ENCODE results near the gene ALAS1. TPM values are rescaled to one million over a fixed set of nuclear protein-coding genes. Genes with fewer than 3 reads are reported as not detected.

The ALAS1 gene
- total and polyA plus RNA-seq, 2 experiments from 2014 or later: 30.4 to 33.9 TPM

- H3K27me3 ChIP-seq (replicated peaks; ENCODE audit: insufficient read depth): no peaks in the 10 kb centered on the region
- peak overlapping the region; percentile 80 for H3K4me2 ChIP-seq (ENCODE audit: unreplicated experiment)
- peak overlapping the region; percentile 100 for H3K27ac ChIP-seq
- H2AFZ ChIP-seq: no peak overlapping the region
- H3K9ac ChIP-seq: peak overlapping the region; percentile 71
- DNase-seq: no peak
- H3K79me2 ChIP-seq (ENCODE audit: insufficient read depth): peaks cover 68% of the 10 kb centered on the region
- H3F3A ChIP-seq (ENCODE audit: insufficient read depth): peaks cover 33% of the 10 kb centered on the region
- TF ChIP-seq EZH2phosphoT487 (IDR thresholded peaks at IDR 0.05; ENCODE audit: insufficient read depth, low read depth) (no peak), EZH2 (IDR thresholded peaks at IDR 0.05; ENCODE audit: insufficient read depth, poor library complexity, severe bottlenecking) (no peak)
- in situ Hi-C loops (cut with MboI): loop anchor here (10.0 kb wide), 1 partner anchor 108 kb away; no protein-coding TSS in a partner anchor
- no peaks in the 10 kb centered on the region for H4K20me1 ChIP-seq (ENCODE audit: insufficient read depth)
- H3K36me3 ChIP-seq (ENCODE audit: low read depth): no peaks in the 10 kb centered on the region
- H3K4me3 ChIP-seq: peak overlapping the region; percentile 80
- no peaks in the 10 kb centered on the region for H3K9me2 ChIP-seq (ENCODE audit: insufficient read depth)
- H3K9me3 ChIP-seq (ENCODE audit: low read depth): no peaks in the 10 kb centered on the region
- 45 to 46% methylated on average over 6 of the region's 6 CpGs for WGBS, 2 experiments (ENCODE audit: low coverage in 1 of 2, low lambda C conversion rate in 2 of 2, missing lambda C conversion rate in 2 of 2)
- peaks cover 32% of the 10 kb centered on the region for H3K4me1 ChIP-seq (ENCODE audit: insufficient read depth)
Observed at GRCh38 chr3:52237006-52237656, 39.2 kb downstream of the ALAS1 start.

GRCh38 chr3:52237657-52238172 is 39.8 kb downstream of the ALAS1 start:
- Histone ChIP-seq H3K4me1 (ENCODE audit: insufficient read depth) (peaks cover 32% of the 10 kb centered on the region), H3K9me3 (ENCODE audit: low read depth) (no peaks in the 10 kb centered on the region), H3K9ac (peak overlapping the region; percentile 93), H3K36me3 (ENCODE audit: low read depth) (no peaks in the 10 kb centered on the region), H3K27ac (peak overlapping the region; percentile 100), H3K9me2 (ENCODE audit: insufficient read depth) (no peaks in the 10 kb centered on the region), H4K20me1 (ENCODE audit: insufficient read depth) (no peaks in the 10 kb centered on the region), H3K4me3 (peak overlapping the region; percentile 80), H2AFZ (no peak overlapping the region), H3F3A (ENCODE audit: insufficient read depth) (peaks cover 33% of the 10 kb centered on the region), H3K79me2 (ENCODE audit: insufficient read depth) (peaks cover 62% of the 10 kb centered on the region), H3K4me2 (ENCODE audit: unreplicated experiment) (peak overlapping the region; percentile 87), H3K27me3 (replicated peaks; ENCODE audit: insufficient read depth) (no peaks in the 10 kb centered on the region)
- in situ Hi-C loops (cut with MboI): loop anchor here (10.0 kb wide), 1 partner anchor 107 kb away; no protein-coding TSS in a partner anchor
- DNase-seq: peak; percentile 98
- TF ChIP-seq EZH2phosphoT487 (IDR thresholded peaks at IDR 0.05; ENCODE audit: insufficient read depth, low read depth): no peak
- no peak for TF ChIP-seq EZH2 (IDR thresholded peaks at IDR 0.05; ENCODE audit: insufficient read depth, poor library complexity, severe bottlenecking)
- 1 to 3% methylated on average over 8 of the region's 8 CpGs for WGBS, 2 experiments (ENCODE audit: low coverage in 1 of 2, low lambda C conversion rate in 2 of 2, missing lambda C conversion rate in 2 of 2)

GRCh38 chr3:52238193-52238760 is 40.3 kb downstream of the ALAS1 start:
- TF ChIP-seq EZH2 (IDR thresholded peaks at IDR 0.05; ENCODE audit: insufficient read depth, poor library complexity, severe bottlenecking) (no peak), EZH2phosphoT487 (IDR thresholded peaks at IDR 0.05; ENCODE audit: insufficient read depth, low read depth) (no peak)
- H3K4me2 ChIP-seq (ENCODE audit: unreplicated experiment): peak overlapping the region; percentile 87
- no peaks in the 10 kb centered on the region for H3K27me3 ChIP-seq (replicated peaks; ENCODE audit: insufficient read depth)
- in situ Hi-C loops (cut with MboI): loop anchor here (10.0 kb wide), 1 partner anchor 107 kb away; no protein-coding TSS in a partner anchor
- H4K20me1 ChIP-seq (ENCODE audit: insufficient read depth): no peaks in the 10 kb centered on the region
- no peaks in the 10 kb centered on the region for H3K9me3 ChIP-seq (ENCODE audit: low read depth)
- peak; percentile 54 for DNase-seq
- H3F3A ChIP-seq (ENCODE audit: insufficient read depth): peaks cover 33% of the 10 kb centered on the region
- H3K36me3 ChIP-seq (ENCODE audit: low read depth): no peaks in the 10 kb centered on the region
- peak overlapping the region; percentile 100 for H3K27ac ChIP-seq
- H3K9ac ChIP-seq: peak overlapping the region; percentile 93
- peaks cover 56% of the 10 kb centered on the region for H3K79me2 ChIP-seq (ENCODE audit: insufficient read depth)
- H3K9me2 ChIP-seq (ENCODE audit: insufficient read depth): no peaks in the 10 kb centered on the region
- H2AFZ ChIP-seq: peak overlapping the region; percentile 85
- H3K4me1 ChIP-seq (ENCODE audit: insufficient read depth): peaks cover 32% of the 10 kb centered on the region
- peak overlapping the region; percentile 80 for H3K4me3 ChIP-seq
- 4 to 5% methylated on average over 11 of the region's 11 CpGs for WGBS, 2 experiments (ENCODE audit: low coverage in 1 of 2, low lambda C conversion rate in 2 of 2, missing lambda C conversion rate in 2 of 2)

GRCh38 chr3:52238761-52239701 is 41.1 kb downstream of the ALAS1 start, which contains the start of gene TWF2:
TWF2 (minus strand) TSS chr3:52239158; CDS start chr3:52239016, 142 bp downstream.
- peak within 1 kb of the TSS; percentile 93 for H3K9ac ChIP-seq
- peak; percentile 91 for DNase-seq
- H4K20me1 ChIP-seq (ENCODE audit: insufficient read depth): no peaks in the 10 kb centered on the region
- H3F3A ChIP-seq (ENCODE audit: insufficient read depth): peaks cover 39% of the 10 kb centered on the region
- peak within 1 kb of the TSS; percentile 80 for H3K4me3 ChIP-seq
- H3K36me3 ChIP-seq (ENCODE audit: low read depth): no peaks in the 10 kb centered on the region
- peaks cover 51% of the 10 kb centered on the region for H3K79me2 ChIP-seq (ENCODE audit: insufficient read depth)
- TF ChIP-seq EZH2phosphoT487 (IDR thresholded peaks at IDR 0.05; ENCODE audit: insufficient read depth, low read depth) (no peak), EZH2 (IDR thresholded peaks at IDR 0.05; ENCODE audit: insufficient read depth, poor library complexity, severe bottlenecking) (no peak)
- in situ Hi-C loops (cut with MboI): loop anchor here (10.0 kb wide), 1 partner anchor 106 kb away; no protein-coding TSS in a partner anchor
- H3K27ac ChIP-seq: peak within 1 kb of the TSS; percentile 100
- 1% methylated on average over 61 to 79 of the region's 92 CpGs for WGBS, 2 experiments (ENCODE audit: low coverage in 1 of 2, low lambda C conversion rate in 2 of 2, missing lambda C conversion rate in 2 of 2)
- H3K4me2 ChIP-seq (ENCODE audit: unreplicated experiment): peak within 1 kb of the TSS; percentile 87
- H3K4me1 ChIP-seq (ENCODE audit: insufficient read depth): peaks cover 35% of the 10 kb centered on the region
- H2AFZ ChIP-seq: peak within 1 kb of the TSS; percentile 85
- no peaks in the 10 kb centered on the region for H3K9me2 ChIP-seq (ENCODE audit: insufficient read depth)
- H3K27me3 ChIP-seq (replicated peaks; ENCODE audit: insufficient read depth): no peaks in the 10 kb centered on the region
- H3K9me3 ChIP-seq (ENCODE audit: low read depth): no peaks in the 10 kb centered on the region
